GM21367 (cell line): Measurements from ENCODE around the gene MICAL3.

Source experiments
- ATAC-seq: cut with Tn5 transposase; IDR thresholded peaks from one replicate; pipeline ENCODE4 v1.9.1; 2021; ENCODE audit not compliant: unreplicated experiment

Gene MICAL3

DNA sequence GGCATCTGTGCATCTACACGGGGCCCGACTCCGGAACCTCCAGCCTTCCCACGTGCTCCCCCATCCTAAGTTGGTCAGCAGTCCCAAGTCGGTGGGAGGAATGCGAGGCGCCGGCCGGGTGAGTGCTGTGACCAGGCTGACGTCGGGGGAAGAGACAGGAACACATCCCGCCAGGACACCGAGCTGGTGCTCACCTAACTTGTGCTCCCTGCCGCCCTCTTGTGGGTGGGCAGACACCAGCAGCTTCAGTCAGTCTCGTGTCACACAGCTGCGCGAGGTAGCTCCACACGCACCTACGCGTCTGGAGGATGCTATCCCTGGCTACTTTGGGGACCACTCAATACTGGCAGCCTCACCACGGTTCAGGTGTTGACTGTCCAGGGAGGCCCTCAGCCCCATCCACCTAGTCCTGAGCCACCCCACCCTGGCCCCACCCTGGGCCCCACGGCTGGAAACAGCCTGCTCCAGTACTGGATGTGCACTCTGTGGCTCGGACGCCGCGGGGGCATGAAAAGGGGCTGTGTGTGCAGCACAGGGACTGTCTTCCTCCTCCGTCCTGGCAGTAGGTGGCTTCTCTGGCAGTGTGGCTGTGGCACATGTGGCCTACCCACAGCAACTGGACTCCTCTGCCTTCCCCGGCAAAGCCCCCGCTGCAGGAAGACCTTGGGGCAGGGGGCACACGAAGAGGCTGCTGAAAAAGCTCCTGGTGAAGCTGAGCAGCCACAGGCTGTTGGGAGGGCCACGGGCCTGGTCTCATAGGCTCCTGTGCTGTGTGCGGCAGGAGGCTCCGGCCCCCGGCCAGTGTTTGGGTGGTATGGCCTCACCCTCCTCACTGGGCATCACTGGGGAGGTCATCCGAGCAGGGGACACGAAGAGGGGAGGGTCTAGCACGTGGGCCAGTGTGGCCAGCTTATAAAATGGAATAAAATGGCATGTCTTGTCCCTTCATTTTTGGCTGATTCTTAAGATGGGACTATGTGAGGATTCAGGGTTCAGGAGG lies 238.9 kb downstream of the MICAL3 start:
- ATAC-seq, result no peak

DNA sequence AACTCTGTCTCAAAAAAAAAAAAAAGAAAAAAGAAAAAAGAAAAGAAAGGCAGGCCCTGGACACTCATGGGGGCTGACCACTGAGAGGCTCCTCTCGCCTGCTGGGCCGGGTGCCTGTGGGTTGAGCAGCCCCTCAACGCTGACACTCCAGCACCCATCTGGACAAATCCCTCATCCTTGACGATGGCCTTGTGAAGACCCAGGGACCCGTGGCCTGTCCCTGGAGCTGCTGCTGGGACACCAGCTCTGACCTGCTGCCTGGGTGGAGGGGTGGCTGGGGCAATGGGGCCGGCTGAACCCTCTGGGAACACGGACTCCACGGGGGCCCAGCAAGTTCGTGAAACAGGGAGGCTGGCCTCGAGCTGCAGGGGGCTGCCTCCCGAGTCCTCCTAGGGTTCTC lies 239.6 kb downstream of the MICAL3 start:
- ATAC-seq, result no peak

DNA sequence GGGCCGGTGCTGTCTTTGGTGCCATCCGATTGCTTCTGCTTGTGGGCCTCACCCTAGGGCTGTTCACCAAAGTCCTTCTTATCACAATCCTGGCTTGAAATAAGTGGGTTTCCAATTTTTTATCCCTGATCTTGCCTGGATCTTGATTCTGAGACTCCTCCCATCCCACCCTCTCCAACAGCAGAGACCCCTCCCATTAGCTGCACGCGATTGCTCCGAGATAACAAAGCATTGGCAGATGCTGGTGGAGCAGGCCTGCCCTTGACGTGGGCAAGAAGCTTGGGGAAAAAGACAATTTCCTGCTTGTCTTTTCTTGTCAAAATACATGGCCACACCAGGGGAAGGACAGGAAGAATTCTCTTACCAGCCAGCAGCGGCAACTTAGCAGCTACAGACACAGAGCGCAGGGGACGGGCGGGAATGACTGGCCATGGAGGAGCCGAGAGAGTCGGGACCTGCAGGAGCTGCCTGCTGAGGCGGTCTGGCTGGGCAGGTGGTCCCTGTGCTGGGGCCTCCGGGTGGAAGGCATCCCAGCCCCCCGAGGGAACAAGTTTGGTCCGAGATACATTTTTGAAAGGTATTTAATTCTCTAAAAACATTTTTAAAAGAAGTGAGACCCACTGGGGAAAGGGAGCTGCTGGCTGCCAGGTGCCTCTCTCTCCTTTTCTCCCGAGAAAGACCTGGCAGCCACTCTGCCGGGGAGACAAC lies 240.4 kb downstream of the MICAL3 start:
- ATAC-seq, result no peak

DNA sequence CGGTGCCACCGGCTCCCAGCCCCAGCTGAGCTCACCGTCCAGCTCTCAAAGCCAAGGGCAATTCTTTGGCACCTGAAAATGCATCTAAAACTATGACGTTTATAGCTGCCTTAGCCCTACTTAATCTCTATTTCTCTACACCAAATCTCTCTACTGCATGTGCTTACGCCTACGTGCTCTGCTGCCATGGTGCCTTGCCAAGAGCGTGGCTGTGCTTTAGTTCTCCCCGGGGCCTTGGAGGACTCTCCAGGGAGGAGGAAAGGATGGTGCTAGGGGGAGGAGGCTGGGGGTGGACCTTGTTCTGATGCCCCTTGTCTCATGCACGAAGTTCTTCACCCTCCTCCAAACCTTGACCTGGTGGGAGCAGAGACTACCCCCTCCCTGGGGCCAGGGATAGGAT lies 241.0 kb downstream of the MICAL3 start:
- ATAC-seq, result no peak

DNA sequence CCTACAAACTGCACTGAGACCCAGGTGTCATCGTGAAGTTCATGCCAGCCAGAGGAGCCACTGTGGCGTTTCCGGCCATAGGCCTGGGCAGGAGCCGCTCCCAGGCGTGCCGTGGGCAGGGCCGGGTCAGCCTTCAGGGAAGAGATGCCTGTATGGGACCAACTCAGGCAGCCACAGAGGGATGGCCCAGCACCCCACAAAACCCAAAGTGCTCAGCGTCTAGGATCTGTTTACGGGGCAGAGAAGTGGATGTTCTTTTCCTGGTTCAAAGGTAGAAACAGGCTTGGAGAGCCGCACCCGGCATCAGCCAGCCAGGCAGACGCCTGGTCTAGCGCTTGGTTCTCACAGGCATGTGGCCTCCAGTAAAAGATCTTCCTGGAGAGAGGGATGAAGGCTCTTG lies 241.7 kb downstream of the MICAL3 start:
- ATAC-seq, result no peak

DNA sequence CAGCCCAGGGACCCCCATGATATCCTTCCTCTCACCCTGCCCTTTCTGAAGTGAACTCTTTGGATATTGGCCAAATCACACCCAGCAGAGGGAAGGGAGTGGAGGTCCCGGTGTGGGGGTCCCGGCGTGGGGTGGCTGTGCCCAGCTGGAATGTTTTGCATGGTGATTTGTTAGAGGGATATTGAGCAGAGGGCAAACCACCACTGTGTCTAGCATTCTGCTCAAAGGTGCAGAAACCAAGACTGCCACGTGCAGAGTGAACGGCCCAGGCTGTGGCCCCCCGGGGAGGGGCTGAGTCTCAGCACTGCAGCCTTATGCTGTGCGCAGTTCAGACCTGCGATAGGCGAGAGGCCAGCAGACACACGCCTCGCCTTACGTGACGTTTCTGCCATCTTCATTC lies 242.2 kb downstream of the MICAL3 start:
- no peak for ATAC-seq

DNA sequence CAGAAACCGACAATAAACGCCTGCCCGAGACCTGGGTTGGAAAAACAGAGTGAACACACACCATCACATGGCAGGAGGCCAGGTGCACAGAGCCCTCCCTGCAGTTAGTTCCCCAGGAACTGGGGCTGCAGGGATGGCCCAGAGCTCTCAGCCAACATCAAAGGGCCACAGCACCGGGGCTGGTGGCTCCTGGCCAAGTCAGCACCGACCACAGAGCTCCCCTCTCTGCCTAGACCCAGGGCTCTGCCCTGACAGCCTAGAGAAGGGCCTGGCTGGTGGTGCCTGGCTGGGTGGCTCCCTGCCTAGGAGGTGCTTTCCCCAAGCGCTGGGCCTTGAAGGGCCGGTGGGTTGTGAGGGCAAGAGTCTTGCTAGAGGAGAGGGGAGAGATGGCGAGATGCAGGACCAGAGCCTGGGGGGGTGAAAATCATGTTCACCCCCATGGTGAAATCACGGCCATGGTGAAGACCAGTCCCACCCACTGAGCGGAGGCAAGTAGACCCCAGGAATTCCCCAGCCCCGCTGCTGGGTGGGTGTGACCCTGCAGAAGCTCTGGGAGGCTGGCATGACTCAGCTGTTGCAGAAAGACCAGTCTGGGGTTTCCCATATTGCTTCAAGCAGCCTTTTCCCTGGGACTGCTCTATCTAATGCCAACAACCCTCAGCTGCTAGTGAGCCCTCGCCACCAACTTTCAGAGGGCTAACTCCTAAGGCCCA lies 242.9 kb downstream of the MICAL3 start:
- no peak for ATAC-seq

DNA sequence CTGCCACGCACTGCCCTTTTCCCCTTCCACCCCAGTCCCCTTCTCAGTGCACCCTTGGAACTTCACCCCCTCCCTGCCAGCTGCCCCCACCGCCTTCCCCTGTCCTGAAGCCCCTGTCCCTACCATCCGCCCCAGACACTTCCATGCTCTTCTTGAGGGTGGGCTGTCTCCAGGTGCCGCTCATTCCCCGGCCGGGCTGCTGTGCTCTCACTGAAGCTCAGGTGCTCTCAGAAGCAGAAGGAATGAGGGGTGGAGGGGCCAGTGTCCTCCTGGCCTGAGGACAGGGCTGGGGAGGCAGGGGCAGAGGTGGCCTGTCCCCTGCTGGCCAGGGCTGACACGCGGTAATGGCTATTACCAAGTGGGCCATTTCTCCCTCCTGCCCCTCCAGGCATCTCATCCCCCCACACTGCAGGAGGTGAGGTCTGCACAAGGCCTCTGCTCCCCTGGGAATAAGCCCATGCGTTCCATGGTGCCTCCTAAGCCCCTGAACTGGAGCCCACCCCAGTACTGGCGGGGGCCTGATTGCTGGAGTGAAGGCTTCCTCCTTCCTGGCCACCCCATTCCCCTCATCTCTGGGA lies 243.5 kb downstream of the MICAL3 start:
- no peak for ATAC-seq

DNA sequence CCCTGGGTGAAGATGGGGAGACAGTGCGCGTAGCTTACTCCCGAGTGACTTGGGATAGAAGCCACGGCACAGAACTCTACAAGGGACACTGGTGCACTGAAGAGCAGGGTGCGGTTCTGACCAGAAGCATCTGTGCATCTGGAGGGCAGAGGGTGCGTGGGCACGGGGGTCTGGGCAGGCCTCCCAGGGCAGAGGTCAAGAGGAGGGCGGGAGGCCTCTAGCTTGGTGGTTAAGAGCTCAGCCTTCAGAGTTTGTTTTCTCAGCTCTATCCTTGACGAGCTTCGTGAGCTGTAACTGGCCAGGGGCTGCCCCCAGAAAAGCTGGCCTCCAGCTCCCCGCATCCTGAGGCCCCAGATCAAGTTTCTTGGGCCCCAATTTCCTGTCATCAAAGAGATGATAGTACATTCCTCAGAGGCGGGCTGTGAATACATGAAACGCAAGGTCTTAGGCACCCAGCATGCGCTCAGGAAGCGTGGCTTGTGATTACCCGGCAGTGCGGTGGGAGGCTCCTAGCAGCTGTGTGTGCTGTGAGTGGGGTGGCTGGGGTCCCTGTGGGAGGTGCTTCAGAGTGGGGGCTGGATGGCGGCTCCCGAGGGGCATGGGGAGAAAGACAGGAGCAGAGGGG lies 244.1 kb downstream of the MICAL3 start:
- ATAC-seq, result no peak

DNA sequence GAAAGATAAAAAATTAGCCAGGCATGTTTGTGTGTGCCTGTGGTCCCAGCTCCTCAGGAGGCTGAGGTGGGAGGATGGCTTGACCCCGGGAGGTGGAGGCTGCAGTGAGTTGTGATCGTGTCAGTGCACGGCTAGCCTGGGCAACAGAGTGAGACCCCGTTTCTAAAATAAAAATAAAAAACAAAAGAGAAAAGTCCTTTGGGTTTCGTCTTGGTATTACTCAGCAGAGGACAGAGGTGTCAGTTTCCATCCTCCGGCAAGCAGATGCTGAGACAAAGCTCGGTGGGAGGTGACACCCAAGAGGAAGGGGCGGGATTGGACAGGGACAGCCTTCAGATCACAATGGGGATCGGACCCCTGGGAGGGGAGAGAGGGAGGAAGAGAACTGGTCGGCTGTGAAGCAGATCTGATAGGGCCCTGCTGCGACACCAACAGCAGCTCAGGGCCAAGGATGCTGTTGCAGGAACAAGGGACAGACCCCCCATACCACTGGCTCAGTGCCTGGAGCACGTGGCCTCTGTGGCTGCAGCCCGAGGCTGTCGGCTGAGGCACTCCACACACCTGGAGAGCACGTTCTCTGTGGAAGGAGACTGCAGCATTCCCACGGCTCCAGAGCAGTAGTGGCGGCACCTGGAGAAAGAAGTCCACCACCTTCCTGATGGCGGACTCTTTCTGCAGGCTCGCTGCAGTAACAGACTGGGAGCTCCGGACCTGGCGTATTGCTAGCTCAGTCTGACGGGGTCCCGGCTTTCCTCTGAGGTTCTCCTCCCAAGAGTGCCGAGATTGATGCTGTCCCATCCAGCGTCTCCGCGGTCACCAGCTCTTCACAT lies 244.9 kb downstream of the MICAL3 start:
- ATAC-seq, result no peak

DNA sequence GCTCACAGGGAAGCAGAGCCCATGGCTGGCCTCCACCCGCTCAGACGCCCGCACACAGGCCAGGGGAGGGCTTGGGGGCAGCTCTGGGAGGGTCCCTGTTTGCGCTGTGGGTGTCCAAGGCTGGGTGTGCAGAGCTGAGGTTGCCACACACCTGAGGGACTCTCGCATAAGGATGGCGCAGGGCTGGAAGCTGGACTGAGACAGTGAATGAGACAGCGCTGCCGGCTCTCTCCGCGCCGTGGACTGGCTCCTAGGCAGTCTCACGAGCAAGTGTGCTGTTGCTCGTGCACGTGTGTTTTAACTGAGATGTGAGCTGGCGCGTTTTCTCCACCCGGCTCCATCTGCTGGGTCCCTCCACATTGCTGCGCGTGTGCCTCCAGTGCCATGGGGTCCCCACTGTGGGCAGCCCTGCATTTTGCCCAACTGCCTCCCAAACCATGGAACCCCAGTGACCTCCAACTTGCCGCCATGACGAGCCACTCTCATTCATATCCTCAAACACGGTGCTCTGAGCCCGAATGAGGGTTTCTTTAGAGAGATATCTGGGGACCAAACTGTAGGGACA lies 245.9 kb downstream of the MICAL3 start:
- no peak for ATAC-seq

DNA sequence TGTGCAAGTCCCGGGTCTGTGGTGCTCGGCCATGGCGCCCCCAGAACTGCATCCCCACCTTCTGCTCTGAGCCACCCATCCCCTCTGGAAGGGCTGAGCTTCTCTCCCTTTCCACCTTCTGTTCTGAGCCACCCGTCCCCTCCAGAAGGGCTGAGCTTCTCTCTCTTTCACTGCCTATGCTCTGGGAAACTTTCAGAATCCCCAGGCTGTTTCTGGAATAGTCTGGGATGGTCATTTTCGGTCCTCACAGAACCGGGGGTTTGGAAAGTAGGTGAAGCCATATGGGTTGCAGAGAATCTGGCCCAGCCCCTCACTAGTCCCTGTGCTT lies 246.7 kb downstream of the MICAL3 start:
- ATAC-seq, result no peak

DNA sequence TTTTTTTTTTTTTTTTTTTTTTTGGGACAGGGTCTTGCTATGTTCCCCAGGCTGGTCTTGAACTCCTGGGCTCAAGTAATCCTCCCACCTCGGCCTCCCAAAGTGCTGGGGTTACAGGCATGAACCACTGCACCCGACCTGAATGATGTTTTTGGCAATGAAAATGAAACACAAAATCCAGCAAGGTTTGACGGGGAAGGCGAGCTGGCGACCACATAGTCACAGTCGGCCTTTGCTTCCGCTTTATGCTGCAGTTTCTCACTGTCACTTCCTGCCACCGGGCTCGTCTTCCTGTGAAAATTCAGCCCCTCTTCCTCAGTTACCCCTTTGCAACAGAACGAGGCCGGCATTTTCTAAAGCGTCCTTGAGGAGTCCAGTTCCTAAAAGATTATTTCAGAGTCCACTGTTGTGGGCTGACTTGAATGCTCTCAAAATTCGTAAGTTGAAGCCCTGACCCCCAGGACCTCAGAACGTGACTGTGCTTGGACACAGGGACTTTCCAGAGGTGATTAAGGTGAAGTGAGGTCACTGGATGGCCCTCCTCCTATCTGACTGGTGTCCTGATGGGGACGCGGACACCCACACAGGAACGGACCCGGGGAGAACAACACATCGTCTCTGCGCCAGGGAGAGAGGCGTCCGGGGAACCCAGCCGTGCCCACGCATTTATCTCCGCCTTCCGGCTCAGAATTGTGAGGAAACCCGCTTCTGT lies 247.2 kb downstream of the MICAL3 start:
- ATAC-seq, result no peak

DNA sequence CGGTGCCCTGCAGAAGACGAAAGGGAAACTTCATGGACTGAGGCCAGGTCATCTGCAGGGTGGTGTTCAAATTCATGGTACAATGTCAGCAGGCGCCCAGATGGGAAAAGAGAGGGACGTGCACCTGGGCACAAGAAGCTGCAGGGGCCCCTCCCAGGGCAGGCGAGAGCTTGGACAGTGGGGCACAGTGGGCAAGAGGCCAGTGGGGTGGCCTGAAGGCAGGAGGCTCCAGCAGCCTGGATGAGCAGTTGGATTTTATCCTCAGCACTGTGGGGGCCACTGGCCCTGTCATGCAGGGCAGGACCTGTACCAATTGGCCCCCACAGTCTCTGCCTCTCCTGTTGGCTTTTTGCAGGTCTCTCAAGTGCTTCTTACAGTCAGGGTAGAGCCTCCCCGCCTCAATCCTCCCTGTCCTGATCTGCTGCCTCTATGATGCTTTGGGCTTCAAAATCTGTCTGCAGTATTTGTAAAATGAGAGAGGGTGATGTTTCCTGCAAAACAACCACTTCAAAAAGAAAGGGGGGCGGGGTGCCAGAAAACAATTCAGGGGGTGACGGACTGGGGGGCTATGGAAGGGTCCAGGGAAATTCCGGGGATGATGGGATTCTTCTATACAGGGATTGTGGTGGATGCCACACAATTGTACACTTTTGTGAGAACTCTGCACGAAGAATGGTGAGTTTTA lies 248.4 kb downstream of the MICAL3 start:
- no peak for ATAC-seq

DNA sequence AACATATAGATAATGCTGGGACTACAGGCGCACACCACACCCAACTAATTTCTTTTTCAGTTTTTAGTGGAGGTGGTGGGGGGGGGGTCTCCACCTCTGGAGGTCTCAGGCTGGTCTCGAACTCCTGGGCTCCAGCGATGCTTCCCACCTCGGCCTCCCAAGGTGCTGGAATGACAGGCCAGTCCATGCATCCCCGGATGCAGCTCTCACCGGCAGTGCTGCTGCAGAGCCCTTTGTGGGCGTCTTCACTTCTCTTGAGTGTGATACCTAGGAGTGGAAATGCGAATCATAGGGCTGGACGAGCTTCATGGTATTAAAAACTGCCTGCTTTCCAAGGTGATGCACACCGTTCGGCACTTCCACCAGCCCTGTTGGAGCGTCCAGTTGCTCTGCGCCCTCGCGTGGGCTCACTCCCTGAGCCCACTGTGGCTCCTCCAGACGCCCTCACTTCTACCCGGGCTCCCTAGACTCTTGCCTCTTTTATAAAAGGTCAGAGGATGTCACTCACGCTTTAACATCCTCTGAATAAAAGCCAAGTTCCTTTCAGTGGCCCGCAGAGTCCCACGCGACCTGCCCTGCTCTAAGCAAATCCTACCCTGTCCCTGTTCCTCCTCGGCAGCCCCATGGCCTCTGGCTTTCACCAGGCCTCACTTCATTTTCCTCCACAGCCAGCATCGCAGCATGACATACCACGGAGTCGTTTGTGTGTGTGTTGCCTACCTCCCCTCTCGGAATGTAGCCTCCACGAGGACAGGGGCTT lies 249.3 kb downstream of the MICAL3 start:
- ATAC-seq, result no peak

DNA sequence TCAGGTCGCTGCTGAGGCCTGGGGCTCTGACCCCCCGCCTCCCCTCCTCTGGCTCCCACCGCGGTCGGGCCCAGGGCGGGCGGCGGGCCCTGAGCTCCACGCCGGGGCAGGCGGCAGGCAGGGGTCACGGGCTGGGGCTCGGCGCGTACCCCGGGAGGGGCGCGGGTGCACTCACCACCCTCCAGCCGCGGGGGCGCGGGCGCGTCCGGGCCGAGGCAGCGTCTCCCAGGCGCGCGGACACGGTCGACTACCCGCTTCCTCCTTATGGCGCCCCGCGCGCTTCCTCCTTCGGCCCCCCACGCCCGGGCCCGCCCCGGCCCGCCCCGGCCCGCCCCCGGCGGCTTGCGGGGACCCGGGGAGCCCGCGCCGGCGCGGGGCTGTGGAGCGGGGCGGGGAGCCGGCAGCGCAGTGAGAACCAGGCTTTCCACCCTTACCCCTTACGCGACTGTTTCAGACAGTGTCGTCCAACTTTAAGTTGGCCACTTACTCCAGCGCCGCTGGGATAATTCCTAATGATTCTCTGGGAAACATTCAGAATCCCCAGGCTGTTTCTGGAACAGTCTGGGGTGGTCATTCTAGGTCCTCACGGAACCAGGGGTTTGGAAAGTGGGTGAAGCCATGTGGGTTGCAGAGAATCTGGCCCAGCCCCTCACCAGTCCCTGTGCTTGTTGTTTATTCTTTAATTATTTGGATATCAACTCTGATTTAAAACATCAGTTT lies 250.0 kb downstream of the MICAL3 start, which contains the start of gene BID:
Gene BID, minus strand, starts transcription at position 264 of the 720 bp plus-strand sequence. CDS start 24,353 bp downstream, outside the sequence.
- ATAC-seq, result no peak

DNA sequence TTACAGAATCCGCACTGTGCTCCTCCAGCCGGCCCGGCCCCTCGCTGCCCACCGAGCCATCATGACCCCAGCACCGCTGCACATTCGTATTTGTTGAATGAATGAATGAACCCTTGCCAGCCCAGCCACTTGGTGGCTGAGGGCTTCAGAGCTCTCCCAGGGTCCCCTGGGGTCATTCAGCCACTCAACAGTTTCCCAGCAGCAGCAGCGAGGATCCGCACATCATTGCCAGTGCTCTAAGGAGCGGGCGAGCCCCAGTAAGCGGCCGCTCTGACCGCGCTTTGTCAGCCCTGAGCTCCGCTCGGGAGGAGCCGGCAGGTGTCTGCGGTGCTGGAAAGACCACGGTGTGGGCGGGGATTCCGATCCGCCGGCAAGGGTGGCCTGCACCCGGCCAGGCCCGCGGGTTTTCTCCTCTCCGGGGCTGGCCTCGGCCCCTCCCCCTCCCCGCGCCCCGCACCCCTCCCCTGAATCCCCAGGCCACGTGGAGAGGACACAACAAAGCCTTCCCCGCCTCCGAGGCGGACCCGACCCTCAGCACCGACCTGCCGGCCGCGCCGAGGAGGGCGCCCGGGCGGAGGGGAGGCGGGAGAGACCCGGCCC lies 250.7 kb downstream of the MICAL3 start:
- ATAC-seq, result no peak
